ENCODE data around the gene ANTXRL.

DNA sequence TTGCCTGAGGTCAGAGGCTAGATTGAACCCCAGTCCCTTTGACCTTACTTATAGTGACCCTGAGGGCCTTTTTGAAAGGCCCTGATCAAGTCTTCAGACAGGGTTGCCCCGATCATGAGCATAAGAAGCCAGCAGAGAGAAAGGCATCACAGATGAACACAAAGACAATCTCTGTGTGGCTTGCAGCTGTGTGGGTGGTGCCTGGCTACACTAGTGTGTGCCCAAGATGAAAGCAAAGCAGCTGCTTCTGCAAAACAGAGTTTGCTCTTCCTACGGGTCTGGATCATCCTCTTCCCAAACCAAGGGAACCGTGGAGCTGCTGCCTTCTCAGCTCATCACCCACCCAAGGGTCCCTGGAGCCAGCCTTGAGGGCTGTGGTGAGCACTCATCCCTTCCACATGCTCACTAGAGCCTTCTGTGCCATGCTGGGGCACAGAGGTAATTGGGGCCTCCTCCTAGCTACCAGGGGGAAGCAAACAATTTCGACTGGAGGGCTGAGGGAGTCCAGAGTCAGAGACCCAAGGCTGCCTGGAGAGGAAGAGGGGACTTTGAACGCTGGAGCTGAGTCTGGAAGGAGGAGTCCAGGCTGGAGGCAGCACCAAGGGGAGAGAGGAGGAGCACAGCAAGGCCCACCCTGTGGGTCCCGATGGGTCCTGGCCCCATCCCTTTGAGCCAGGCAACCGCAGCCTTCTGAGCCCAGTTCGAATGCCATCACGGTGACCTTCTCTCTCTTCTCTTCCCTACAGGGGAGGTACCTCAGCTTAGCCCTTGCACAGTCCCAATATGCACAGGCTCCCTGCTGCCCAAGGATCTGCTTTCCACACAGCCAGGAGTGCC is 42.3 kb downstream of the ANTXRL start:
- TF ChIP-seq, protein P1, sequence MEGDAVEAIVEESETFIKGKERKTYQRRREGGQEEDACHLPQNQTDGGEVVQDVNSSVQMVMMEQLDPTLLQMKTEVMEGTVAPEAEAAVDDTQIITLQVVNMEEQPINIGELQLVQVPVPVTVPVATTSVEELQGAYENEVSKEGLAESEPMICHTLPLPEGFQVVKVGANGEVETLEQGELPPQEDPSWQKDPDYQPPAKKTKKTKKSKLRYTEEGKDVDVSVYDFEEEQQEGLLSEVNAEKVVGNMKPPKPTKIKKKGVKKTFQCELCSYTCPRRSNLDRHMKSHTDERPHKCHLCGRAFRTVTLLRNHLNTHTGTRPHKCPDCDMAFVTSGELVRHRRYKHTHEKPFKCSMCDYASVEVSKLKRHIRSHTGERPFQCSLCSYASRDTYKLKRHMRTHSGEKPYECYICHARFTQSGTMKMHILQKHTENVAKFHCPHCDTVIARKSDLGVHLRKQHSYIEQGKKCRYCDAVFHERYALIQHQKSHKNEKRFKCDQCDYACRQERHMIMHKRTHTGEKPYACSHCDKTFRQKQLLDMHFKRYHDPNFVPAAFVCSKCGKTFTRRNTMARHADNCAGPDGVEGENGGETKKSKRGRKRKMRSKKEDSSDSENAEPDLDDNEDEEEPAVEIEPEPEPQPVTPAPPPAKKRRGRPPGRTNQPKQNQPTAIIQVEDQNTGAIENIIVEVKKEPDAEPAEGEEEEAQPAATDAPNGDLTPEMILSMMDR (IDR thresholded peaks at IDR 0.05; ENCODE audit: borderline replicate concordance, extremely low read depth, low read length, poor library complexity, severe bottlenecking) = no peak
- no peak for TF ChIP-seq EZH2 (IDR thresholded peaks at IDR 0.05; ENCODE audit: borderline replicate concordance, low read depth, low read length, severe bottlenecking)
